NOMO-1 treated with dmso at 0.1 percent for 144 hours (cell line): ENCODE data around the gene RASSF3.
"Not testable (repeated sequence)": the region's sequence is repeated elsewhere in the genome, so short reads cannot be mapped to it uniquely, and the experiment has no call there.

Experiments
- DNase-seq: peaks from one replicate; lab custom pipeline; 2025; ENCODE audit not compliant: unreplicated experiment; lab: John Stamatoyannopoulos, UW

The RASSF3 gene

GRCh38 chr12:64595863-64596793 is 14.2 kb upstream of the RASSF3 start:
- peak; percentile 14 for DNase-seq

GRCh38 chr12:64598831-64599230 is 11.5 kb upstream of the RASSF3 start:
- no peak for DNase-seq

- no peak for DNase-seq
These were observed 10.1 kb upstream of the RASSF3 start for GRCh38 chr12:64600164-64600561.

GRCh38 chr12:64603183-64603841 is 7.0 kb upstream of the RASSF3 start:
- no peak for DNase-seq

- DNase-seq = peak; percentile 68
These were observed 1.3 kb upstream of the RASSF3 start for GRCh38 chr12:64608901-64609535.

GRCh38 chr12:64609536-64610078 is 688 bp upstream of the RASSF3 start:
- DNase-seq = peak; percentile 43

- peak; percentile 46 for DNase-seq
These were observed 505 bp downstream of the RASSF3 start for GRCh38 chr12:64610660-64611340.

- peak; percentile 10 for DNase-seq
These were observed 1.3 kb downstream of the RASSF3 start for GRCh38 chr12:64611341-64612284.

- no peak for DNase-seq
These were observed 2.5 kb downstream of the RASSF3 start for GRCh38 chr12:64612843-64613242.

GRCh38 chr12:64613775-64614398 is 3.6 kb downstream of the RASSF3 start:
- not testable (repeated sequence) for DNase-seq

GRCh38 chr12:64616201-64616600 is 5.9 kb downstream of the RASSF3 start:
- DNase-seq = no peak

GRCh38 chr12:64618953-64619590 is 8.8 kb downstream of the RASSF3 start:
- DNase-seq = peak; percentile 88

- peak; percentile 54 for DNase-seq
These were observed 11.1 kb downstream of the RASSF3 start for GRCh38 chr12:64621257-64621942.

GRCh38 chr12:64624035-64624434 is 13.7 kb downstream of the RASSF3 start:
- no peak for DNase-seq

- DNase-seq = peak; percentile 84
These were observed 15.2 kb downstream of the RASSF3 start for GRCh38 chr12:64625243-64626077.

GRCh38 chr12:64626588-64626987 is 16.3 kb downstream of the RASSF3 start:
- DNase-seq = not testable (repeated sequence)

GRCh38 chr12:64627771-64628170 is 17.5 kb downstream of the RASSF3 start:
- DNase-seq = no peak
